Measurements from ENCODE around the gene OMP.

DNA sequence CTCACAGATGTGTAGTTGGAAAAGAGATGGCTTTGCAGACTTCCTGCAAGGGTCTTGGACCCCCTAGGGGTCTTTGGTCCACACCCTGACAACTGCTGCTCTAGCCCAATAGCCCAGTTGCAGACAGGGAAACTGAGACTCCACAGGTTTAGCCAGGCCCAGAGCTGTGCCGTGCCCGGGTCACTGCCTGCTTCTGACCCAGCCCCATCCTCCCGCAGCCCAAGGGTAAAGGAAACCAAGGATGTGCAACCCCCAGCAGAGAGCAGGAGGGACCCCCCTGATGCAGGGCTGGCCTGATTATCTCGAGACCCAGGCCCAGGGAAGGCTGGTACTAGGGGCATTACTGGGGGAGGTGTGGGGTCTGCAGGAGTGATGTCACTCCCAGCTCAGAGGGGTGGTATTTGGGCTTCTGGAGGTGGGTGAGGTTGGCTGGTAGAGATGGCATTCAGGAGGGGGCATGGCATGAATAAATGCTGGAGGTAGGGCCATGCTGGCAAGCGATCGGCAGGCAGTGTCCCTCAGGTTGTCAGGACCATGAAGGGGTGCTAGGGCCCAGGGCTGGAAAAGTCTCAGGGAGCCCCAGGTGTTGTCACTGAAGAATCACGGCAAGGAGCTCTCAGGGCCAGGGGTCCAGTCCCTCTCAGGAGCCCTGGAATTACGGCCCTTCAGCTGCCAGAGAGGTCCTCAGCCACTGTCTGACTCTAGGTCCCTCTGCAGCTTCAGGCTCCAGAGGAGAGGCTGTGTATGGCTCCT is 46.5 kb downstream of the OMP start:
- TF ChIP-seq POLR2A (IDR thresholded peaks at IDR 0.05) (no peak), EP300 (IDR thresholded peaks at IDR 0.05) (no peak)
- TF ChIP-seq, protein P1, sequence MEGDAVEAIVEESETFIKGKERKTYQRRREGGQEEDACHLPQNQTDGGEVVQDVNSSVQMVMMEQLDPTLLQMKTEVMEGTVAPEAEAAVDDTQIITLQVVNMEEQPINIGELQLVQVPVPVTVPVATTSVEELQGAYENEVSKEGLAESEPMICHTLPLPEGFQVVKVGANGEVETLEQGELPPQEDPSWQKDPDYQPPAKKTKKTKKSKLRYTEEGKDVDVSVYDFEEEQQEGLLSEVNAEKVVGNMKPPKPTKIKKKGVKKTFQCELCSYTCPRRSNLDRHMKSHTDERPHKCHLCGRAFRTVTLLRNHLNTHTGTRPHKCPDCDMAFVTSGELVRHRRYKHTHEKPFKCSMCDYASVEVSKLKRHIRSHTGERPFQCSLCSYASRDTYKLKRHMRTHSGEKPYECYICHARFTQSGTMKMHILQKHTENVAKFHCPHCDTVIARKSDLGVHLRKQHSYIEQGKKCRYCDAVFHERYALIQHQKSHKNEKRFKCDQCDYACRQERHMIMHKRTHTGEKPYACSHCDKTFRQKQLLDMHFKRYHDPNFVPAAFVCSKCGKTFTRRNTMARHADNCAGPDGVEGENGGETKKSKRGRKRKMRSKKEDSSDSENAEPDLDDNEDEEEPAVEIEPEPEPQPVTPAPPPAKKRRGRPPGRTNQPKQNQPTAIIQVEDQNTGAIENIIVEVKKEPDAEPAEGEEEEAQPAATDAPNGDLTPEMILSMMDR (IDR thresholded peaks at IDR 0.05): no peak
